Nephron (organoid): ENCODE data around the gene VPS13D.

Source experiments
- H3K27ac Mint-ChIP-seq, 3 experiments: 2 replicates each; pipeline ENCODE4 v1.8.0; 2020; ENCODE audit warnings: mixed read lengths in 3 of 3, mild to moderate bottlenecking in 2 of 3, moderate library complexity in 1 of 3
- H3K27me3 Mint-ChIP-seq: 2 replicates; pipeline ENCODE4 v1.8.0; 2021; ENCODE audit warnings: low read depth, mild to moderate bottlenecking, moderate library complexity, mixed read lengths
- H3K36me3 Mint-ChIP-seq: 2 replicates; pipeline ENCODE4 v1.8.0; 2020; ENCODE audit warnings: low read depth, mixed read lengths
- H3K4me1 Mint-ChIP-seq: 2 replicates; pipeline ENCODE4 v1.8.0; 2020; ENCODE audit warnings: mixed read lengths
- H3K4me3 Mint-ChIP-seq, 3 experiments: 2 replicates each; pipeline ENCODE4 v1.8.0; 2020; ENCODE audit warnings: mild to moderate bottlenecking in 3 of 3, mixed read lengths in 3 of 3, moderate library complexity in 2 of 3
- H3K9me3 Mint-ChIP-seq: 2 replicates; pipeline ENCODE4 v1.8.0; 2020; ENCODE audit warnings: mixed read lengths
- TF ChIP-seq, protein P1 (sequence below), 3 experiments: fragments of 200-600 bp; sonication (generic); IDR thresholded peaks; one replicate each; pipeline ENCODE4 v1.5.0; 2021; ENCODE audit warnings: antibody characterized with exemption in 3 of 3; ENCODE audit not compliant: unreplicated experiment in 3 of 3

The VPS13D gene

DNA sequence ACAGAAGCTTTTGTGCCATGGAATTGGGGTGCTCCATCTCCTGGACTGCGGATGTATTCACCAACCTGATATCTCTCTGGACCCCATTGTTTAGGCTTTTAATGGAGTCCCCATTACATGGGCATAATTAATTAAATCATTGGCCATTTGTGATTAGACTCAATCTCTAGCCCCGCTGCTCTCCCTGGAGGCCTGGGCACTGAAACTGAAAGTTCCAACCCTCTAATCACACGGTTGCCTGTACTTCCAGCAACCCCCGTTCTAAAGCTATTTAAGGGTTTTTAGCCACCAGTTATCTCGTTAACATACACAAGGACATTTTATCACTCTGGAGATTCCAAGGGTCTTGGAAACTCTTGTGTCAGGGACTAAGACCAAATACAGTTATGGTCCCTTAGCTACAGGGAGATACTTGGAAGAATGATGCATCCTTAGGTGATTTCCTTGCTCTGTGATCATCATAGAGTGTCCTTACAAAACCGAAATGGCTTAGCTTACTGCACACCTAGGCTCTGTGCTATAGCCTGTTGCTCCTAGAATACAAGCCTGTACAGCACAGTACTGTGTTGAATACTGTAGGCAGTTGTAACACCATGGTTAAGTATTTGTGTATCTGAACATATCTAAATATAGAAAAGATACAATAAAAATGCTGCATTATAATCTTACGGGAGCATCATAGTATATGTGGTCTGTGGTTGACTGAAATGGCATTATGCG lies 71.8 kb downstream of the VPS13D start:
- TF ChIP-seq, protein P1, sequence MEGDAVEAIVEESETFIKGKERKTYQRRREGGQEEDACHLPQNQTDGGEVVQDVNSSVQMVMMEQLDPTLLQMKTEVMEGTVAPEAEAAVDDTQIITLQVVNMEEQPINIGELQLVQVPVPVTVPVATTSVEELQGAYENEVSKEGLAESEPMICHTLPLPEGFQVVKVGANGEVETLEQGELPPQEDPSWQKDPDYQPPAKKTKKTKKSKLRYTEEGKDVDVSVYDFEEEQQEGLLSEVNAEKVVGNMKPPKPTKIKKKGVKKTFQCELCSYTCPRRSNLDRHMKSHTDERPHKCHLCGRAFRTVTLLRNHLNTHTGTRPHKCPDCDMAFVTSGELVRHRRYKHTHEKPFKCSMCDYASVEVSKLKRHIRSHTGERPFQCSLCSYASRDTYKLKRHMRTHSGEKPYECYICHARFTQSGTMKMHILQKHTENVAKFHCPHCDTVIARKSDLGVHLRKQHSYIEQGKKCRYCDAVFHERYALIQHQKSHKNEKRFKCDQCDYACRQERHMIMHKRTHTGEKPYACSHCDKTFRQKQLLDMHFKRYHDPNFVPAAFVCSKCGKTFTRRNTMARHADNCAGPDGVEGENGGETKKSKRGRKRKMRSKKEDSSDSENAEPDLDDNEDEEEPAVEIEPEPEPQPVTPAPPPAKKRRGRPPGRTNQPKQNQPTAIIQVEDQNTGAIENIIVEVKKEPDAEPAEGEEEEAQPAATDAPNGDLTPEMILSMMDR (IDR thresholded peaks at IDR 0.05; ENCODE audit: unreplicated experiment in 3 of 3), result no peak
- Mint-ChIP-seq H3K4me3 (no peak overlapping the region), H3K27ac (no peak overlapping the region), H3K27me3 (no peaks in the 10 kb centered on the region), H3K36me3 (peaks cover 78% of the 10 kb centered on the region), H3K4me1 (no peaks in the 10 kb centered on the region), H3K9me3 (peaks cover 7% of the 10 kb centered on the region)

DNA sequence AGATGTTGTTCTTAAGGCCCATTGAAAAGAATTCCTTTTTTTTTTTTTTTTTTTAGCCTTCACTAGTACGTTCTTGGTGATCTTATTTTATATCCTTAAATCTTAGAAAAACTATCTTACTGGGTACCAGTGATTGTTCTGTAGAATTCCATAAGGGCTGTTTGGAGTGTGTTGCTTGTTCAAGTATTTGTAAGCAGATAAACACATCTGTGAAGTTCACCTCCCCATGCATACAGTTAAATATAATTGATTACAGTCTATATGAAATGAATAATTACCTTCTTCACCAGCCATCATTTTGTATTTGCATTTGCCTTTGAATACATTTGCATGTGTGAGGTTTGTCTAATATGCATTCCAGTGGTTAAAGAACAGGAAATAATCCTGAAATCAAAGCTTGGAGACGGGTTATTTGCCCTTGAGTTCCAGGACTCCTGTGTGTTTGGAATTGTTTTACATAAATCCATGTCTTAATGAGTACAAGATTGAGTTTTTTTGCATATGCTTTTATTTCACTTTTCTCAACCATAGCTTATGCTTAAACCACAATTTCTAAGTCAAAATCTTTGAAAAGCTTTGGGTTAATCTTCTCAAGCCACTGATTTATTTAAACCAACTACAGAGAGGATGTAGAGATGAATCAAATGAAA lies 73.1 kb downstream of the VPS13D start:
- Mint-ChIP-seq H3K9me3 (peaks cover 10% of the 10 kb centered on the region), H3K4me1 (no peaks in the 10 kb centered on the region), H3K4me3 (no peak overlapping the region), H3K36me3 (peaks cover 83% of the 10 kb centered on the region), H3K27me3 (no peaks in the 10 kb centered on the region), H3K27ac (no peak overlapping the region)
- TF ChIP-seq, protein P1 (IDR thresholded peaks at IDR 0.05; ENCODE audit: unreplicated experiment in 3 of 3), result no peak

DNA sequence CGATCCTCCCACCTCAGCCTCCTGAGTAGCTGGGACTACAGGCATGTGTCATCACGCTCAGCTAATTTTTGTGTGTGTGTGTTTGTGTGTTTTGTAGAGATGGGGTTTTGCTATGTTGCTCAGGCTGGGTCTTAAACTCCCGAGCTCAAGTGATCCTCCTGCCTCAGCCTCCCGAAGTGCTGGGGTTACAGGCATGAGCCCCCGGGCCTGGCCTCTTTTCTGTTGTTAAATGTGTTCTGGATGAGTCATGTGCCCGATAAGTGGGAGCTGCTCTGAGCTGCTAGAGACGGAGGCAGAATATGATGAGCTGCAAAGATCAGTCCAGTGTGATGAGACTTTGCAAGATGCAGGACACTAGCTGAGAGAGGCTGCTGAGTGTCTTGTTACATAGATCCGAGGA lies 75.5 kb downstream of the VPS13D start:
- Mint-ChIP-seq H3K27ac (no peak overlapping the region), H3K9me3 (peaks cover 10% of the 10 kb centered on the region), H3K27me3 (no peaks in the 10 kb centered on the region), H3K4me3 (no peak overlapping the region), H3K36me3 (peaks cover 86% of the 10 kb centered on the region), H3K4me1 (peaks cover 6% of the 10 kb centered on the region)
- TF ChIP-seq, protein P1 (IDR thresholded peaks at IDR 0.05; ENCODE audit: unreplicated experiment in 3 of 3), result no peak

DNA sequence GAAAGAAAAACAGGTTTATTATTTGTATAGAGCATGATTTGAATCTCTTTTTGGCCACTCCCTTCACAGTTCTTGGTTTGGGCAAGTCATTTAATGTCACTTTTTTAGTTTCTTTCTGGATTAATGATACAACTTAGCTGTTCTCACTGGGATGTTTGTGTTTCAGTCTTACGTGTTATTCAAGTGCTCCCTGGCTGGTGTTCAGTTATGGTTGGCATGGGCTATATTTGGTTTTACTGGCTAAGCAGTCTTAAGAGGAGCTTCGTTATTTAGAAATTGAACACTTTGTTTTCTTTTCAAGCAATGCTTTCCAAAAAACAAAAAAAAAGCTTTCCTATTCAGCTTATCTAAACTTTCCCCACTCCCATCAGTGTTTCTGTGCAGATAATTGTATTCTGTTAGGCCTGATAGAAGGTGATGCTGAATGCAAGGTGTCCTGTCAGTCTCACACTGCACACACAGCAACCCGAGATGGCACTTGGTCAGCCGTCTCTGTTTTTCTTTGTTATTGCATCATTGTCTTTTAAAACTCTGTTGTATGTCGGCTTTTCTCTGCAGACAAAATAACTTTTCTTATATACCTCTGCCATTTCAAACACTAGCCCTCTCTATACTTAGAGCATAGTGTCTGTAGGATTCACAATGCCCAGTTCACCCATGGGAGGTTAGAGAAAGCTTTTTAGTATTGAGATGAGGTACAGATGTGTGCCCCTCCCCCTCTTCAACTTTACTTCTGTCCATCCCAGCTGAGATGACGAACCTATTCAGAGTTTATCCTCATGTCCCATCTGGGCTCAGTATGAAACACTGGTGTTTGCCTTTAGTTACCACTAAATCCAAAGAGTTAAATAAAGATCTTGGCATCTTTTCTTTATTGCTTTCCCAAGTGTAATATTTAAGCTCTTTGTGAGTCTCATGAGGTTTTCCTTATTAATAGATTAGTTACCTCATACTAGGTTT lies 80.2 kb downstream of the VPS13D start:
- TF ChIP-seq, protein P1 (IDR thresholded peaks at IDR 0.05; ENCODE audit: unreplicated experiment in 3 of 3), result no peak

DNA sequence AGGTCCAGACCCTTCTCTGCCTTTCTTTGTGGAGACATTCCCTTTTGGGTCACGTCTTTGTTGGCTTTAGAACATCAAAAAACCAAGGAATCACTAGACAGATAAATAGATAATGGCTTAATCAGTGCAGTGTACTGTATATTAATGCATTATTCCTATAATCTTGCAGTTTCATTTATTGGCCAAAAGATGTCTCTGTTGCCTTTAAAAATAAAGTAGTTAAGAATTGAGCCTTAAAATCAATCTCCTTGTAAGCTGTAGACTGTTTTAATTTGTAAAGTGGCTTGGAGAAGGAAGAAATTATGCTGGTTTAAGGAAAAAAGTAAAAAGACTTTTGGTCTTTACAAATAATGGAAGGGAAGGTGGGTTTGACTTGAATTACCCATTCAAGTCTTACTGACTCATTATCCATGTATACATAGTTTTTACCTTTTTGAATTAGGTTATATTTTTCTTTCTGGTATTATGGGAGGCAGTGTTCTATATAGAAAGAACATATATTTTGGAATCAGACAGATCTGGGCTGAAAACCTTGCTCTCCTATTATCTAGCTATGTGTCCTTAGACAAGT lies 84.6 kb downstream of the VPS13D start:
- peaks cover 33% of the 10 kb centered on the region for H3K36me3 Mint-ChIP-seq
- no peaks in the 10 kb centered on the region for H3K9me3 Mint-ChIP-seq
- H3K27ac Mint-ChIP-seq, result peak overlapping the region; percentile 53 to 93 (median 64)
- TF ChIP-seq, protein P1 (IDR thresholded peaks at IDR 0.05; ENCODE audit: unreplicated experiment in 3 of 3), result peak; percentile 46 to 67 (median 52)
- H3K27me3 Mint-ChIP-seq, result no peaks in the 10 kb centered on the region
- H3K4me3 Mint-ChIP-seq, result no peak overlapping the region
- H3K4me1 Mint-ChIP-seq, result peaks cover 37% of the 10 kb centered on the region

More for the DNA sequence above, 80.2 kb downstream of the VPS13D start:
- peak overlapping the region; percentile 33 to 79 (median 58) for H3K27ac Mint-ChIP-seq
- H3K4me1 Mint-ChIP-seq, result peaks cover 14% of the 10 kb centered on the region
- H3K36me3 Mint-ChIP-seq, result peaks cover 60% of the 10 kb centered on the region
- no peaks in the 10 kb centered on the region for H3K27me3 Mint-ChIP-seq
- no peak overlapping the region for H3K4me3 Mint-ChIP-seq
- peaks cover 10% of the 10 kb centered on the region for H3K9me3 Mint-ChIP-seq
